GM12878 (cell line): ENCODE data around the gene STARD10. TPM values are rescaled to one million over a fixed set of nuclear protein-coding genes. Genes with fewer than 3 reads are reported as not detected.

ENCODE experiments used
- ATF3 ChIP-seq: IDR thresholded peaks from 2 replicates; pipeline ENCODE4 v1.6.1; 2011; ENCODE audit warnings: low read depth, mild to moderate bottlenecking, low read length, moderate library complexity, borderline replicate concordance; ENCODE audit errors: extremely low read depth
- BMI1 ChIP-seq: fragments of 450-650 bp; IDR thresholded peaks from 2 replicates; pipeline ENCODE4 v1.6.1; 2016; ENCODE audit warnings: mild to moderate bottlenecking, moderate library complexity, borderline replicate concordance
- JUND ChIP-seq: IDR thresholded peaks from 2 replicates; pipeline ENCODE4 v1.6.1; 2012; ENCODE audit warnings: low read depth, mild to moderate bottlenecking, low read length, improper control_type of control experiment, moderate library complexity
- KAT2A ChIP-seq: conservative IDR thresholded peaks from 2 replicates; pipeline ENCODE4 v1.6.1; 2011; ENCODE audit warnings: low read depth, low read length; ENCODE audit not compliant: control insufficient read depth
- KLF5 ChIP-seq: fragments of 450-650 bp; IDR thresholded peaks from 2 replicates; pipeline ENCODE4 v1.6.1; 2014; ENCODE audit warnings: mild to moderate bottlenecking; ENCODE audit not compliant: partially characterized antibody
- NFIC ChIP-seq: IDR thresholded peaks from 2 replicates; pipeline ENCODE4 v1.6.1; 2012; ENCODE audit warnings: low read depth, mild to moderate bottlenecking, inconsistent platforms, low read length, moderate library complexity
- POU2F2 ChIP-seq: IDR thresholded peaks from 3 replicates; pipeline ENCODE4 v1.6.1; 2011; ENCODE audit warnings: low read depth, mild to moderate bottlenecking, low read length, borderline replicate concordance
- RAD21 ChIP-seq: IDR thresholded peaks from 2 replicates; pipeline ENCODE4 v1.6.1; 2011; ENCODE audit warnings: mild to moderate bottlenecking, low read depth, low read length, moderate library complexity; ENCODE audit not compliant: insufficient read depth
- RBBP5 ChIP-seq: fragments of 200-600 bp; sonication (generic); conservative IDR thresholded peaks from 2 replicates; pipeline ENCODE4 v1.6.1; 2016
- REST ChIP-seq: IDR thresholded peaks from 2 replicates; pipeline ENCODE4 v1.6.1; 2012; ENCODE audit warnings: mild to moderate bottlenecking, low read depth, low read length
- SMAD5 ChIP-seq: IDR thresholded peaks from 2 replicates; pipeline ENCODE4 v1.6.1; 2016; ENCODE audit warnings: antibody characterized with exemption, low read depth
- SMC3 ChIP-seq: IDR thresholded peaks from 2 replicates; pipeline ENCODE4 v1.6.1; 2011; ENCODE audit warnings: low read length, improper control_type of control experiment, borderline replicate concordance
- STAT1 ChIP-seq: fragments of 450-650 bp; conservative IDR thresholded peaks from 2 replicates; pipeline ENCODE4 v1.6.1; 2014; ENCODE audit warnings: antibody characterized with exemption, mild to moderate bottlenecking
- STAT3 ChIP-seq: IDR thresholded peaks from 2 replicates; pipeline ENCODE4 v1.6.1; 2011; ENCODE audit warnings: low read depth, low read length, improper control_type of control experiment
- SUPT20H ChIP-seq: IDR thresholded peaks from 2 replicates; pipeline ENCODE4 v1.6.1; 2011; ENCODE audit warnings: low read depth, mild to moderate bottlenecking, low read length, moderate library complexity, borderline replicate concordance; ENCODE audit not compliant: control insufficient read depth
- WRNIP1 ChIP-seq: IDR thresholded peaks from 2 replicates; pipeline ENCODE4 v1.6.1; 2011; ENCODE audit warnings: low read depth, low read length, improper control_type of control experiment, borderline replicate concordance
- ZBTB11 ChIP-seq: fragments of 450-650 bp; formaldehyde crosslinking; IDR thresholded peaks from 2 replicates; pipeline ENCODE4 v1.5.0; 2022; ENCODE audit warnings: mild to moderate bottlenecking, missing genetic modification characterization
- ZNF687 ChIP-seq: fragments of 450-650 bp; IDR thresholded peaks from 2 replicates; pipeline ENCODE4 v1.6.1; 2017; ENCODE audit warnings: mild to moderate bottlenecking, moderate library complexity
- polyA plus RNA-seq, 11 experiments: library from polyadenylated mRNA; depleted of rRNA in 4 of 11; unstranded in 6 of 11; stranded (reverse) in 5 of 11; fragments of >200 nt; fragmentation: Nextera tagmentation in 4 of 11; fragmentation: Illumina TruSeq in 1 of 11; extraction: Ambion mirVana in 4 of 11; extraction: Trizol in 1 of 11; gene quantifications; 1 replicate in 1 of 11; 2 replicates in 10 of 11; pipeline versions ENCODE4 v1.2.1 to v1.2.3, GENCODE V29; 2011 to 2016; ENCODE audit warnings: inconsistent platforms in 2 of 11, missing spikeins in 2 of 11, low read depth in 1 of 11
- total RNA-seq, 4 experiments: library from RNA; depleted of rRNA in 3 of 4; stranded (reverse); fragments of >200 nt in 3 of 4; fragmentation: Illumina TruSeq in 1 of 4; extraction: Trizol in 1 of 4; gene quantifications; 2 replicates each; pipeline versions ENCODE4 v1.2.1 to v1.2.3, GENCODE V29; 2013 to 2021

STARD10 gene
- total and polyA plus RNA-seq, 10 of the 15 experiments (the other 5 are each of a cell fraction or from before 2014, with no cell fraction given): 0.15 to 43.2 (median 23.1) TPM

- no peak for TF ChIP-seq ZBTB11 (CRISPR knock-in tag)
- TF ChIP-seq SMC3: peak; percentile 49
- no peak for TF ChIP-seq REST
- TF ChIP-seq JUND: 0 out of 2 replicates have a peak, but pooled peaks have one; percentile 11
- TF ChIP-seq WRNIP1: 0 out of 2 replicates have a peak, but pooled peaks have one; percentile 83
- TF ChIP-seq KAT2A: no peak
- no peak for TF ChIP-seq STAT3
- TF ChIP-seq ATF3: no peak
- TF ChIP-seq STAT1: no peak
- TF ChIP-seq ZNF687: no peak
- TF ChIP-seq POU2F2: peak; percentile 31; the same call in 1 of the 3 replicates
- TF ChIP-seq SUPT20H: no peak
- no peak for TF ChIP-seq SMAD5
- peak; percentile 41 for TF ChIP-seq KLF5
- no peak for TF ChIP-seq NFIC
- TF ChIP-seq RBBP5: no peak
- TF ChIP-seq RAD21: peak; percentile 54
- TF ChIP-seq BMI1: 0 out of 2 replicates have a peak, but pooled peaks have one; percentile 16
These were observed 19.3 kb upstream of the STARD10 start (continued) for GRCh38 chr11:72812967-72813739.
